NCI-H446 (cell line): ENCODE results near the gene CMTR1.

ENCODE experiments used
- DNase-seq, 2 experiments: peaks; one replicate each; lab custom pipeline; 2025; lab: John Stamatoyannopoulos, UW

Gene CMTR1

GRCh38 chr6:37514321-37514771, 81.3 kb downstream of the CMTR1 start:
- DNase-seq = no peak

GRCh38 chr6:37514837-37515236, 81.8 kb downstream of the CMTR1 start:
- DNase-seq = peak in 1 of 2 experiments; percentile 45

- DNase-seq = no peak
Observed at GRCh38 chr6:37515712-37516075, 82.7 kb downstream of the CMTR1 start.

- peak; percentile 57 to 88 for DNase-seq
Observed at GRCh38 chr6:37516076-37516919, 83.3 kb downstream of the CMTR1 start.

GRCh38 chr6:37516920-37517405, 83.9 kb downstream of the CMTR1 start:
- peak; percentile 86 to 88 for DNase-seq

GRCh38 chr6:37517411-37517812, 84.4 kb downstream of the CMTR1 start:
- DNase-seq = peak in 1 of 2 experiments; percentile 63

GRCh38 chr6:37518116-37518515, 85.1 kb downstream of the CMTR1 start:
- DNase-seq = no peak

GRCh38 chr6:37519461-37519860, 86.4 kb downstream of the CMTR1 start:
- DNase-seq = no peak

GRCh38 chr6:37520926-37521325, 87.9 kb downstream of the CMTR1 start:
- DNase-seq = no peak

GRCh38 chr6:37521674-37522073, 88.7 kb downstream of the CMTR1 start:
- DNase-seq = no peak

GRCh38 chr6:37522836-37523235, 89.8 kb downstream of the CMTR1 start:
- no peak for DNase-seq

GRCh38 chr6:37523412-37523811, 90.4 kb downstream of the CMTR1 start:
- DNase-seq = no peak

- peak in 1 of 2 experiments; percentile 21 for DNase-seq
Observed at GRCh38 chr6:37524025-37524969, 91.3 kb downstream of the CMTR1 start.

GRCh38 chr6:37524970-37525318, 91.9 kb downstream of the CMTR1 start:
- DNase-seq = no peak

GRCh38 chr6:37525460-37526357, 92.7 kb downstream of the CMTR1 start:
- DNase-seq = peak in 1 of 2 experiments; percentile 57

GRCh38 chr6:37528541-37528940, 95.5 kb downstream of the CMTR1 start:
- peak in 1 of 2 experiments; percentile 17 for DNase-seq

- no peak for DNase-seq
Observed at GRCh38 chr6:37530297-37530696, 97.3 kb downstream of the CMTR1 start.

- DNase-seq = no peak
Observed at GRCh38 chr6:37531026-37531425, 98.0 kb downstream of the CMTR1 start.
